Renal cortex interstitium (tissue), 11 donors: ENCODE measurements around the gene HDAC9. TPM values are rescaled to one million over a fixed set of nuclear protein-coding genes. Genes with fewer than 3 reads are reported as not detected.

Source experiments
- DNase-seq, 11 donors: peaks; one replicate each; pipeline ENCODE4 v3.0.0-alpha.2; 2013; ENCODE audit warnings: low read depth in 9 of 11, low spot score in 4 of 11; ENCODE audit errors: extremely low read depth in 1 of 11
- polyA plus RNA-seq, 3 donors: library from polyadenylated mRNA; unstranded; fragments of 120-200 nt; gene quantifications; one replicate each; pipeline ENCODE4 v1.2.1, GENCODE V29; 2013; ENCODE audit not compliant: insufficient read length in 3 of 3

Gene HDAC9
- polyA plus RNA-seq, 3 donors, result 8.8 to 10.2 (median 9.6) TPM

DNA sequence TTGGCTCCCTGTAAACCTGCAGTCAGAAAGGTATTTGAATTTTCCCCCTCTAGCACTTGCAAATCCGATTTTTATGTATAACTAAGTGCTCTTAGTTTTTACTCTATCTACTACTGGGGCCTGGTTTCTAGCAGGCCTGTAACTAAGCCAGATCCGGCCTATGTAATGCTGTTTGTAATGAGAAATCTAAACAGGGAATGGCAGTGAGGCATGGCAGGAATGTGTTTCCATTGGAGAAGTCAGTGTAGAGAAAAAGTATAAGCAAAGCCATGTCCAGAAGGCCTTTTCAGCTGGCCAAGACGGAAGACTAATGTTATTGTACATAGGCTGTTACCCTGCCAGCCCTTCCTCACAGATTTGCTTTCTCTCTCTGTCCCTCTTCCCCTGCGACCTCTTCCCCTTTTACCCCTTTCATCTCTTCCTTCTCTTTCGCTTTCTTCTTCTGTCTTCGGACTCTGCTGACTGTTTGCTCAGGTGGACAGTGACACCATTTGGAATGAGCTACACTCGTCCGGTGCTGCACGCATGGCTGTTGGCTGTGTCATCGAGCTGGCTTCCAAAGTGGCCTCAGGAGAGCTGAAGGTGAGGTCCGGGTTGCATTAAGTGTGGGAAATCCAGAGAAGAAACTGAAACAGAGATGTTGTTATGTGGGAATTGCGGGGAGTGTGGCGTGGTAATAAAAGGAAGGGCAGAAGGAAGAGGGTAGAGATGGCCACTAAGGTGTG lies 297.5 kb downstream of the HDAC9 start:
- peak in 9 of 11 donors; percentile 5 to 56 (median 16) for DNase-seq

DNA sequence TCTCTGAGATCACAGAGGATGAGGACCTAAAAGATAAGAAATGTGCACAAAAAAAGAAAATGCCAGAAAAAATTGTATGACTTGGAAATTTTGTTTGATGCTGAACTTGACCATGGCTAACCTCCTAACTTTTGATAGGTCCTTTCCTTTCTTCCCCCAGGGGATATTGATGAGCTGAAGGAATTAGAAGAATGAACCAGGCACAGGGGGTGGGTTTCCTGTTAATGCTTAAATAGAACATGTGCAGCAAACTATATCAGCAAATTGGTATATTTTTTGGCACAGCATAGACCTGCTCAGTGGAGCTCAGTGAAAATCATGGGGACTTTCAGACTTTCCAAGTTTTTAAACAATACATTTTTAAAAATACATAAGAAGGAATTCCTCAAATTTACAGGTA lies 300.7 kb downstream of the HDAC9 start:
- DNase-seq, result no peak

DNA sequence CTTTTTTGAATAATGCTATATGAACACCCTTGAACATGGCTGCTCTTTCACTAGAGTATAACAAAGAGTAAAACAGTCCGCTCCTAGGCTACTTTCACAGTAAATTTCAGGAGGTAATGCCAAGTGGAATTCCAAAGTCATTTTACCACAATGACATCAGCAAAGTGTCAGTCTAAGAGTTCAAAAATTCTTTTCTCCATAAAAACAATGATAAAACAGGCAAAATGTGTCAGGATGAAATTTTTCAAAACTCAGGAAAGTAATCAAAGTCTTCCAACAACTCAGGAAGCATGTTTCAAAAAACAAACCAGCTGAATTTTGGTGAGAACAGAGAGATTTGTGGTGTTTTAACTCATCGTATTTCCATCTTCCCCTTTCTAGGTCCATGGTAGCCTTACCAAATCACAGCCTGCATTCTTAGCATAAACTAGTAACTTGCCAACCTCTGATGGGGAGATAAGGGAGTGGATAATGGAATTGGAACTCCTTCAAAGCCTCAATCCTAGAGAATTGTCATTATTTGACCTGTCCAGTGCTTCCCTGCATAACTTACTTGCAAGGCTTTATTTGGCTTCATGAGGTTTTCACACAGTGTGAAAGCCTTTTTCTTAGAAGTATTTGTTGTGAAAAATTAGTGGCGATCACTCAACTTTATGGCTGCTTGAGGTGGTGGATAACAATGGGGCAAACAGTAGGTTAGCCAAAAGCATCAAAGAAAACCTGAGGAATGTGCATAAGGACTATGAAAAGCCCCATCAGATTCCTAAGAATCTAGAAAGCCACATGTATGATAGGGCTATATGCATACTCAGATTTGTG lies 302.7 kb downstream of the HDAC9 start:
- DNase-seq, result no peak

DNA sequence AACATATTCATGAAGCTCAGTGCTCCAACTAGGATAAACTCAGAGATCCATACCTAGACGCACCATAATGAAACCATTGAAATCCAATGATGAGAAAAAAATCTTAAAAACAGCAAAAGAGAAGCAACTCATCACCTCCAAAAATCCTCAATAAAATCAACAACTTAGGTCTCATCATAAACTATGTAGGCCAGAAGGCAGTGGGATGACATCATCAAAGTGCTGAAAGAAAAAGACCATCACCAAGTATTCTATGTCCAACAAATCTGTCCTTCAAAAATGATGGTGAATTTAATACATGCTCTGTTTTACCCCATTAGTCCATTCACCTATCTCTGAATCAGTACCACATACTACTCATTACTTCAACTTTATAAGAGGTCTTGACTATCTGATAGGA lies 304.4 kb downstream of the HDAC9 start:
- DNase-seq, result no peak

DNA sequence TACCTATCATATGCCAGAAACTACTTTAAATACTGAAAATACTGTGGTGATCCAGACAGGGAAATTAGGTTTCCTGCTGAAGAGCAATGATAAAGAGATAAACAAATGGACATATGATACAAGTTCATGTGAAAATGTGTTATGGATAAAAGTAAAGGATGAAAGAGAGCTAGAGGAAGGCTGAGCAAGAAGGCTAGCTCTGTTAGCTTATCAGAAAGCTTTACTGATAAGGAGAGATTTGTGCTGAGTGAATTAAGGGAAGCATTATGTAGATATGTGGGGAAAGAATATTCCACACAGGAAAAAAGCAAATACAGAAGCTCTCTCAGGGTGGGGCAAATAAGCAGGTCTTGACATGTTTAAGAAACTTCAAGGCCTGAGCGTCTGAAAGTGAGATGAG lies 308.4 kb downstream of the HDAC9 start:
- no peak for DNase-seq

DNA sequence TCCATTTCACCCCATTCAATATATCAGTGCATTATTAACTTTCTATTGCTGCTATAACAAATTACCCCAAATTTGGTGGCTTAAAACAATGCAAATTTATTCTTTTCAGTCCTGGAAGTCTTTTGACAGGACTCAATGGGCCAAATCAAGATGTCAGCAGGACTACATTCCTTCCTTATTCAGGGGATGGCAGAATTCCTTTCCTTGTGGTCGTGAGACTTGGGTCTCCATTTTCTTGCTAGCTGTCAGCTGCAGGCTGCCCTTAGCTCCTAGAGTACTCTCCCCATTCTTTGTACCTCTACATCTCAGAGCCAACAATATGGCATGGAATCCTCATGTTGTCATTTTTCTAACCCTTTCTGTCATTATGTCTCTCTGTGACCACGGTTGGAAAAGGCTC lies 310.6 kb downstream of the HDAC9 start:
- no peak for DNase-seq

DNA sequence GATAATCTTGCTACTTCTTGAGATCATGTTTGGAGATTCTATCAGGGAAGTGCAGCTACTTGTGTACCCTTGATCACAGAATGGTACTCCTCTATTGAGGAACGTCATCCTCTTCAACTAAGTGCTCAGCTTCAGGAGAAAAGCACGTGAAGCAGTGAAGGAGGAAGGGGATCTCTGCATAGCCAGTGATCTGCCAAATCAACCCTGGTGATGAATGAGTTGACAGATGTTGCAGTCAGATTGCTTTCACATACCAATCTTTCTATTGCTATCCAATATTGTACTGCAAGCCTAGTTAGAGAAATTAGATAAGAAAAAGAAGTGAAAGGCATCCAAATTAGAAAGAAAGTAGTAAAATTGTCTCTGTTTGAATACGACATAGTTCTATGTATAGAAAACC lies 312.5 kb downstream of the HDAC9 start:
- DNase-seq, result no peak

DNA sequence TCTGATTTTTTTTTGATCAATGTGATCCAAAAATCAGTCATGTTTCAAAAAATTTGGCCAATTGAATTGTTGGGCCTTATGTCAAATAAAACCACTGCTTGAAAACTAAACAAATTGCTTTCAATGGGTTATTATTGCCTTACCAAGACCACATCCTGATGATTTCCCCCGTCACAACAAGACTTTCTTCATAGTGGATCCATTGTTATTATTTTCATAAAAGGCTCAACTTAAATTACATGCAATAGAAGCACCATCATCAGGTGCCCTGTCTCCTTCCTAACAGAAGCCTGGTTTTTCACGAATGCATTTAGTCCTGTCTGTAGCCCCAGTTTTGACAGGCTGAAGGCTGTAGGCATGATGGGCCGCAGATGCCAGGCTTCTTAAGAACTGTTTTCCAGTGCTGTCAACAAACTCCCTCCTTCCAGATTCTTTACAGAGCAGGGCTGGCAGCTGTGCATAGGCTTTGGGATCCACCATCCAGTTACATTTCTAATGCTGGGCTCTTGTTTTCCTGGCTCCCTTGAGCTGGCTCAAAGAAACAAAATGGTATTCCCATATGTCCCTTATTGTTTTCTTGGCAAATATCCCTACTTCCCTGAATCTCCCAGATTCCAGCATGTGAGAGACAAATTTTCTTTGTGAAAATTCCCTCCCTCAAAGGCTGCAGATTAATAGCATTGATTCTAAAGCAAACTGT lies 319.9 kb downstream of the HDAC9 start:
- DNase-seq, result no peak

DNA sequence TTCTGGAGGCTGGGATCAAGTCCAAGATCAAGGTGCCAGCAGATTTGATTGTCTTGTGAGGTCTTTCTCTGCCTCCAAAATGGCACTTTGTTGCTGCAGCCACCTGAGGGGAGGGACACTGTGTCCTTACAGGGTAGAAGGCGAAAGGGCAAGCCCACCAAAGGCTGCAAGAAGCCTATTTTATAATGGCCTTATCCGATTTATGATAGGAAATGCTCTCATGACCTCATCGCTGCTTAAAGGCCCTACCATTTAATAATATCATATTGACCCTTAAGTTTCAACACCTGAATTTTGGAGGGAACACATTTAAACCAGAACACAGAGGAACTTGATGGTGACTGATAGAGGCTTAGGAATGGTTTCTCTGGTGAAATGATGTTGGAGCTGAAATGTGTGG lies 325.4 kb downstream of the HDAC9 start:
- DNase-seq, result no peak

DNA sequence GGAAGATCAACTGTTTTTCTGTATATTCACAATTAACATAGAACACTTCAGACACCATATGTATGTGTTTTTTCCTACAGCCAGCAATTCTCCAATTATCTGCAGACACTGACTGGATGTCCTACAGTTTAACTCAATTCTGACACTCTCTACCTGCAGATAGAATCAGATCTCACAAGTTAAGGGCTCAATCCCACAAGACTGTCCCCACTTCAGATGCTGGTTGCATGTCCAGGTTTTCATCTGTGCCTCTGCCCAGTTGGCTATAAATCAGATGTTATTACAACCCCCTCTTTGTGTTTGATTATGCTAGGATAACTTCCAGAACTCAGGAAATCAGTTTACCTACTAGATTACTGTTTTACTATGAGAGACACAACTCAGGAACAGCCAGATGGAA lies 326.0 kb downstream of the HDAC9 start:
- DNase-seq, result no peak

DNA sequence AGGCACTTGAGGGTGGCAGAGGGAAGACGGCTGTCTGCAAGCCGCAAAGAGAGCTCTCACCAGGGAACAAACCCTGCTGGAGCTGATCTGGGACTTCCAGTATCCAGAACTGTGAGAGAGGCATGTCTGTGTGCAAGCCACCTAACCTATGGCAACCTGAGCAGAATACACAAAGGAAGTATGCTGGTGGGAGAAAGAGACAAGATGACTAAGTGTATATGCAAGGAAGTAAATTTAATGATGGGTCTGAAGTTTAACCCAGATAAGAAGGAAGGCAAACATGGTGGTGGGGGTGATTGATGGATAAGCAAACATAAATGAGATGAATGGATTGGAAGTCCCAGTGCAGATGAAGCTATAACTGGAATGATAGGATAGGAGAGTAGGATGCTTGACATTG lies 328.6 kb downstream of the HDAC9 start:
- no peak for DNase-seq

DNA sequence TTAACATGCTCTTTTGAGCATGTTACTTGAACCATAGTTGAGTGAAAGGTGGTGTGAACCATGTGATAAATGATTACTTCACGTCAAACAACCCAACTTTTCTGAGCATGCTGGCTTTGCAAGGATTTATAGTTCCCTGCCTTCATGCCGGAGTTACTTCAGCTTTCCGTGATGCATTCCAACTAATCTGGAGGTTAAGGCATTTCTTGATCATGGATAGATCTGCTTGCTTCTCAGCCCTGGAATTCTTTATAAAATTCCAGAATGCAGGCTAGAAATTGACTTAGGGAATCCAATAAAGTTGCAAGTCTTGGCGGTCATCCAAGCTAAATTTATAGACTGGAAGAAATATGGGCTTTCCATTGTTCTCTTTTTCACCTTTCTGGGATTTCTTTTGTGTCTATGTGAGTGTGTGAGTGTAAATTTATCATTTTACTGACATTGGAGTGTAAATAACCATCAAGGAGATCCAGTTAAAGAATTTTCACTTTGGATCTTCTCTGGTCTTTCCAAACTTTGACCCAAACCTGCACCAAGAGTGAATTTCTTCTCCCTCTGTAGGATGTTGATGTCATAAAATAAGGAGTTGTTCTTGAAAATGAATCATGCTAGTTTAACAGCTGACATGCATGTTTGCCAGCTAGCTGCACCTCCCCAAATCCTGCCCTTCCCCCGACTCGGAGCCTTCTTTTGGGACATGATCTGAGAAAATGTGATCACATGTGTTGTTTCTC lies 332.9 kb downstream of the HDAC9 start:
- DNase-seq, result no peak

DNA sequence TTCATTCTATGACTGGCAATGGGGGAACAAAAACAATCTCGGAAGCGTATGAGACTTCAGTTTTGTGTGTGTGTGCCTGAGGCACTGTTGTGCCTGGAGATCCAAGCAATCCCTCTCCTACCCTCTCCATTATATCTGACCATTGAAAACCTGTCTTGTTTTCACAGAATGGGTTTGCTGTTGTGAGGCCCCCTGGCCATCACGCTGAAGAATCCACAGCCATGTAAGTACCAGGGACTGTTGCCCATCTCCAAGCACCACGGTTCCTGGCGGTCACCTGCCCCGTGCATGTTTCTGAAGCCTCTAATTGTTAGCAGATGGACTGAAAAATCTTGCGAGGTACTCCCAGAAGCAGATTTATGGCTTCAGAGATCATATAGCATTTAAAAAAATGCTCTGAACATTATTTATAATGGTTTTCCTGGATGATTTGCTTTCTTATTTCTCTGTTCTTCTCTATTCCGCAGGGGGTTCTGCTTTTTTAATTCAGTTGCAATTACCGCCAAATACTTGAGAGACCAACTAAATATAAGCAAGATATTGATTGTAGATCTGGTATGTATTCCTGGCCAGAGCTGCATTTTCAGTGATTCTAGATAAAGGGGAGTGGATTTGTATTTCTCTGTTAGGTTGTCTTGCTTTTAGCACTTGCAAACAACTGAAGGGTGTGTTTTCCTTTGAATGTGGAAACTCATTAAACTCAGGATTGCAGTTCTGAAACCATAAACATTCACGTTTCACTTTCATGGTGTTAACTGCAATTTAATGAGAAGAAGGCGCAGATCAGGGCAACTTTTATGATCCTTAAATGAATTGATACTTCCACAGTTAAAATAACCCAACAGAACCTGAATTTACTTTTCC lies 333.7 kb downstream of the HDAC9 start:
- DNase-seq, result no peak

DNA sequence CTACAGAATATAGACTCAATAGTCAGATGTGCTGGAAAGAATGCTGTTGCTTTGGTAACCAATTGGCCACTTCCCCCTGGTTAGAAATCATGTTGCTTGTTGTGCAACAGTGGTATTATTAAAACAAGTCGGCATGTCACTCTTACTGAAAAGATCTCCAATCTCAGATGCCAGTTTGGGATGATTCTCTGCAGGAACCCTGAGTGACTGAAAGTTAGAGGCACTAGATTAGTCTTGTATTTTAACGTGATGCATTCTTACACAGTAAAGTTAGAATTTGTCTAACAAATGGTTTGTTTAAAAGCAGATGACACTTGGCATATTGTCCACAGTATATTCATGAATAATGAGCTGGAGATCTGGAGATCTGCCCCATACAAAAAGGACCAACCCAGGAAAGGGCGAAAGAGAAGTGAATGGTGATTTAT lies 334.3 kb downstream of the HDAC9 start:
- peak in 1 of 11 donors; percentile 24 for DNase-seq

DNA sequence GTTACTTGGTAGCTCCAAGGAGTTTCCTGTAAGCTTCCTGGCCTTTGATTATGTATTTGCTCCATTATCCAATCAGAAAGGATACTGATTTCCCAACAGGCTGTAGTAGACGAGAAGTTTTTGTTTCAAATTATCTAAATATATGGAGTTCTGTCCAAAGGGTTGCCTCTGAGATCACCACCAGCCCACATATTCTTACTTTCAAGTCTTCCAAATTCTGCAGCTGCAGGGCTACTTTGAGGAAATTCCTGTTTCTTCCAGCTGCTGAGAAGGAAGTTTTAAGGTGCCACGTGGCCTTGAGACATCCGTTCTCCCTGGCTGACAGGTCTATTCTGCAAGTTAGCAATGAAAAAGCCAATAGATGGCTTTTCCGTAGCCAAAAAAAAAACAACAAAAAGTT lies 335.9 kb downstream of the HDAC9 start:
- DNase-seq, result no peak

DNA sequence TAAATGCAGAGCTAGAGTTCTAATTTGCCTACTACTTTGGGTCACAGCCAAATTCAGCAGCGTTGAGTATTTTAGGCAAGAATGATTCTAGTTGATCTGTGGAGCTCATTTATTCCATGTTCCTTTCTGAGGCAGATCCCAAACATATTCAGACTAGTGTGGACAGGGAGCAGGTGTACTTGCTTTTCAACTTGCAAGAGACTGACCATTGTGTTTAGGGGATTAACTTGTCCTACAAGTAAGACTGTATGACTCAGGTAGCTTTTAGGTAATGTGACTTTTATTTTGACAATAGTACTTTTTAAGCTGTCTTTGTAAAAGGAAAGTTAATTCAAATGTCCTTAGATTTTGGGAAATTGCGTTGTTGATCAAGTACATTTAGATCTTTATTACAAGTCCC lies 336.4 kb downstream of the HDAC9 start:
- no peak for DNase-seq

DNA sequence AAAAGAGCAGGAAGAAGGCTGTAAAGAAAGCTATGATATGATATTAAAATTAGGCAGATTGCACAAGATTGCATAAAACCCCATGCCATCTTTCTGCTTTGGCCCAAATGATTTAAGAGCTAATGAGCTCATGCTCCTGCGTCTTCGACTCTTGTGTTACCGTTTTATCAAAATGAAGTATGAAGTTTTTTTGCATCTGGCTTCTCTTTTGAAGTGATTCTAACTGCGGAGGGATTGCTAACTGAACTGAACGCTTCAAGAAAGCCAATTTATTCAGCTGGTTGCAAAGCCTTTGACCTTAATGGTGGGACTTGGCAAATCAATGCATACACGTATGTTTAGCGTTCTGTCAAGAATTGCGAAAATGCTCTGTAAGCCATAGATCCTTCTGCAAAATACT lies 339.0 kb downstream of the HDAC9 start:
- no peak for DNase-seq

DNA sequence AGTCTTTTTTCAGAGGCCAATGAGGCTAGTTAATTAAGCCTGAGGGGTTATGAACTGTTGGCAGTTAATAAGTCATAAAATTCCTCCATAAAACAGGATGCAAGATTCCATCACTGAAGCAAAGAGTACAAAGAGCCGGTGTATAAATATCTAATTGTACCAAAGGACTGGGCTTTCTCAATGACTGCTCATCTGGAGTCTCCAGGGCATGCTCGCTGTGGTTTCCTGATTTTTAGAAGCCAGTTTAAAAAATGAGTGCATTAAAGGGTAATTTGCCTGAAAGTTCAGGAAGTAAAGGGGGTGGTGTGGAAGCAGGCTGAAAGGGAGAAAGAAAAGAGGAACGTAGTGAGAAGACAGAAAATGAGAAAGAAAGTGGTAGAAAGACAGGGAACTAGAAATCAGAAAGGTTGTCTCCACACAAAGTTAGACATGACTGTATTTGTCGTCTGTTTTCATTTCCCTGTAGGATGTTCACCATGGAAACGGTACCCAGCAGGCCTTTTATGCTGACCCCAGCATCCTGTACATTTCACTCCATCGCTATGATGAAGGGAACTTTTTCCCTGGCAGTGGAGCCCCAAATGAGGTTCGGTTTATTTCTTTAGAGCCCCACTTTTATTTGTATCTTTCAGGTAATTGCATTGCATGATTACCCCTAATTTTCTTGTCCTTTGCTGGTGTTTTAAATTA lies 339.6 kb downstream of the HDAC9 start:
- no peak for DNase-seq
